GM23248 (cell line): ENCODE measurements around the gene PPFIBP1. TPM values are rescaled to one million over a fixed set of nuclear protein-coding genes. Genes with fewer than 3 reads are reported as not detected.
A peak's percentile ranks its signal among the peaks of the same experiment; 100 is the strongest.

ENCODE experiments used
- DNase-seq: peaks from one replicate; pipeline ENCODE4 v3.0.0-alpha.2; 2015
- H2AFZ ChIP-seq: fragments of 200-600 bp; sonication (generic); 2 replicates; pipeline ENCODE4 v1.6.1; 2016; ENCODE audit warnings: antibody characterized with exemption
- H3F3A ChIP-seq: fragments of 200-600 bp; sonication (generic); 2 replicates; pipeline ENCODE4 v1.6.1; 2016; ENCODE audit warnings: mild to moderate bottlenecking, antibody characterized with exemption, mixed run types; ENCODE audit not compliant: insufficient read depth
- H3K27ac ChIP-seq: fragments of 200-600 bp; sonication (generic); 2 replicates; pipeline ENCODE4 v1.5.1; 2016; ENCODE audit warnings: mild to moderate bottlenecking
- H3K27me3 ChIP-seq: fragments of 200-600 bp; sonication (generic); replicated peaks from 2 replicates; pipeline ENCODE4 v1.6.1; 2016; ENCODE audit warnings: mild to moderate bottlenecking; ENCODE audit not compliant: insufficient read depth
- H3K36me3 ChIP-seq: fragments of 200-600 bp; sonication (generic); 2 replicates; pipeline ENCODE4 v1.6.1; 2016; ENCODE audit warnings: low read depth, mild to moderate bottlenecking
- H3K4me1 ChIP-seq: fragments of 200-600 bp; sonication (generic); 2 replicates; pipeline ENCODE4 v1.6.1; 2016; ENCODE audit warnings: mild to moderate bottlenecking; ENCODE audit not compliant: insufficient read depth
- H3K4me2 ChIP-seq: fragments of 200-600 bp; sonication (generic); one replicate; pipeline ENCODE4 v1.6.1; 2016; ENCODE audit warnings: mild to moderate bottlenecking; ENCODE audit not compliant: unreplicated experiment
- H3K4me3 ChIP-seq: fragments of 200-600 bp; sonication (generic); 2 replicates; pipeline ENCODE4 v1.5.1; 2016; ENCODE audit warnings: mild to moderate bottlenecking
- H3K79me2 ChIP-seq: fragments of 200-600 bp; sonication (generic); 2 replicates; pipeline ENCODE4 v1.6.1; 2016; ENCODE audit warnings: mild to moderate bottlenecking; ENCODE audit not compliant: insufficient read depth
- H3K9ac ChIP-seq: fragments of 200-600 bp; sonication (generic); 2 replicates; pipeline ENCODE4 v1.6.1; 2016; ENCODE audit warnings: mild to moderate bottlenecking
- H3K9me2 ChIP-seq: fragments of 200-600 bp; sonication (generic); 2 replicates; pipeline ENCODE4 v1.6.1; 2016; ENCODE audit warnings: mixed run types, mild to moderate bottlenecking, moderate library complexity; ENCODE audit not compliant: insufficient read depth
- H3K9me3 ChIP-seq: fragments of 200-600 bp; sonication (generic); one replicate; pipeline ENCODE4 v1.6.1; 2017; ENCODE audit warnings: low read depth
- H4K20me1 ChIP-seq: fragments of 200-600 bp; sonication (generic); 2 replicates; pipeline ENCODE4 v1.6.0; 2016; ENCODE audit not compliant: insufficient read depth
- EZH2 ChIP-seq: fragments of 200-600 bp; sonication (generic); IDR thresholded peaks from 2 replicates; pipeline ENCODE4 v1.6.1; 2018; ENCODE audit warnings: antibody characterized with exemption, mild to moderate bottlenecking; ENCODE audit not compliant: insufficient read depth, poor library complexity, severe bottlenecking
- EZH2phosphoT487 ChIP-seq: fragments of 200-600 bp; sonication (generic); IDR thresholded peaks from 2 replicates; pipeline ENCODE4 v1.6.1; 2018; ENCODE audit warnings: antibody characterized with exemption, moderate library complexity, mild to moderate bottlenecking, low read depth; ENCODE audit not compliant: insufficient read depth
- WGBS, 2 experiments: methylation state at CpG; one replicate each; pipeline ENCODE4 v1.1.6; 2015 to 2017; ENCODE audit warnings: low lambda C conversion rate in 2 of 2, low coverage in 1 of 2; ENCODE audit errors: missing lambda C conversion rate in 2 of 2; 5-methylcytosine and 5-hydroxymethylcytosine counted together
- in situ Hi-C: fragments of 300-500 bp; cut with MboI; formaldehyde crosslinking; loops from 2 replicates; pipeline ENCODE4 v1.15.0; 2020
- polyA plus RNA-seq: library from polyadenylated mRNA; unstranded; fragments of >200 nt; fragmentation: Nextera tagmentation; extraction: Ambion mirVana; gene quantifications from 2 replicates; pipeline ENCODE4 v1.2.1, GENCODE V29; 2016
- total RNA-seq: library from RNA; depleted of rRNA; stranded (reverse); fragments of >200 nt; shearing (Covaris generic); gene quantifications from 2 replicates; pipeline ENCODE4 v1.2.3, GENCODE V29; 2014

The PPFIBP1 gene
- total and polyA plus RNA-seq, 2 experiments from 2014 or later = 86.0 to 101 TPM

GRCh38 chr12:27695556-27696292 is 171.7 kb downstream of the PPFIBP1 start:
- Histone ChIP-seq H3K9ac (no peak overlapping the region), H3K27me3 (no peaks in the 10 kb centered on the region), H3K9me3 (no peaks in the 10 kb centered on the region), H3K79me2 (no peaks in the 10 kb centered on the region), H4K20me1 (no peaks in the 10 kb centered on the region), H3K36me3 (peaks cover 67% of the 10 kb centered on the region), H3K4me3 (no peak overlapping the region), H3F3A (peaks cover 19% of the 10 kb centered on the region), H3K4me1 (no peaks in the 10 kb centered on the region), H2AFZ (no peak overlapping the region), H3K9me2 (no peaks in the 10 kb centered on the region), H3K27ac (no peak overlapping the region), H3K4me2 (no peak overlapping the region)
- no peak for DNase-seq
- in situ Hi-C loops = no loop called here
- TF ChIP-seq EZH2phosphoT487 (no peak), EZH2 (no peak)
- 88 to 93% methylated on average over 6 of the region's 6 CpGs for WGBS, 2 experiments

GRCh38 chr12:27696293-27696652 is 172.3 kb downstream of the PPFIBP1 start, which contains the start of gene REP15:
REP15 (plus strand) TSS chr12:27696447; CDS start chr12:27696563, 116 bp downstream.
- 79 to 86% methylated on average over 5 of the region's 5 CpGs for WGBS, 2 experiments
- no peaks in the 10 kb centered on the region for H3K4me1 ChIP-seq
- no peaks in the 10 kb centered on the region for H3K79me2 ChIP-seq
- no peak within 1 kb of the TSS for H3K4me2 ChIP-seq
- H3K9me2 ChIP-seq = no peaks in the 10 kb centered on the region
- no peak within 1 kb of the TSS for H3K27ac ChIP-seq
- H3K9me3 ChIP-seq = no peaks in the 10 kb centered on the region
- no peak for DNase-seq
- no peak within 1 kb of the TSS for H3K4me3 ChIP-seq
- no peaks in the 10 kb centered on the region for H4K20me1 ChIP-seq
- peaks cover 61% of the 10 kb centered on the region for H3K36me3 ChIP-seq
- no peaks in the 10 kb centered on the region for H3K27me3 ChIP-seq
- TF ChIP-seq EZH2 (no peak), EZH2phosphoT487 (no peak)
- in situ Hi-C loops = no loop called here
- no peak within 1 kb of the TSS for H3K9ac ChIP-seq
- no peak within 1 kb of the TSS for H2AFZ ChIP-seq
- H3F3A ChIP-seq = peaks cover 23% of the 10 kb centered on the region

- 76 to 88% methylated on average over 3 of the region's 3 CpGs for WGBS, 2 experiments
- Histone ChIP-seq H3K36me3 (peaks cover 54% of the 10 kb centered on the region), H3K4me2 (no peak overlapping the region), H3K4me1 (no peaks in the 10 kb centered on the region), H2AFZ (no peak overlapping the region), H3K79me2 (no peaks in the 10 kb centered on the region), H4K20me1 (no peaks in the 10 kb centered on the region), H3K4me3 (no peak overlapping the region), H3K9me2 (no peaks in the 10 kb centered on the region), H3K9ac (no peak overlapping the region), H3K27me3 (no peaks in the 10 kb centered on the region), H3K9me3 (no peaks in the 10 kb centered on the region), H3K27ac (no peak overlapping the region), H3F3A (peaks cover 30% of the 10 kb centered on the region)
- no peak for DNase-seq
- in situ Hi-C loops = no loop called here
- no peak for TF ChIP-seq EZH2phosphoT487
- TF ChIP-seq EZH2 = no peak
These were observed 173.0 kb downstream of the PPFIBP1 start for GRCh38 chr12:27696864-27697564.

- no peaks in the 10 kb centered on the region for H3K9me2 ChIP-seq
- in situ Hi-C loops = no loop called here
- H3K4me1 ChIP-seq = peaks cover 9% of the 10 kb centered on the region
- DNase-seq = peak; percentile 90
- H3K27ac ChIP-seq = peak overlapping the region; percentile 76
- no peaks in the 10 kb centered on the region for H3K27me3 ChIP-seq
- peak overlapping the region; percentile 21 for H3K4me2 ChIP-seq
- H3F3A ChIP-seq = peaks cover 38% of the 10 kb centered on the region
- H3K9me3 ChIP-seq = no peaks in the 10 kb centered on the region
- WGBS, 2 experiments = 9 to 11% methylated on average over 4 of the region's 4 CpGs
- H4K20me1 ChIP-seq = no peaks in the 10 kb centered on the region
- H3K36me3 ChIP-seq = no peaks in the 10 kb centered on the region
- H2AFZ ChIP-seq = peak overlapping the region; percentile 23; the same call in 1 of the 2 replicates
- H3K79me2 ChIP-seq = no peaks in the 10 kb centered on the region
- no peak overlapping the region; the same call in 1 of the 2 replicates for H3K9ac ChIP-seq
- TF ChIP-seq EZH2 (no peak), EZH2phosphoT487 (no peak)
- H3K4me3 ChIP-seq = no peak overlapping the region
These were observed 179.9 kb downstream of the PPFIBP1 start for GRCh38 chr12:27703720-27704452.
